ENCODE data around the gene PROM1.

DNA sequence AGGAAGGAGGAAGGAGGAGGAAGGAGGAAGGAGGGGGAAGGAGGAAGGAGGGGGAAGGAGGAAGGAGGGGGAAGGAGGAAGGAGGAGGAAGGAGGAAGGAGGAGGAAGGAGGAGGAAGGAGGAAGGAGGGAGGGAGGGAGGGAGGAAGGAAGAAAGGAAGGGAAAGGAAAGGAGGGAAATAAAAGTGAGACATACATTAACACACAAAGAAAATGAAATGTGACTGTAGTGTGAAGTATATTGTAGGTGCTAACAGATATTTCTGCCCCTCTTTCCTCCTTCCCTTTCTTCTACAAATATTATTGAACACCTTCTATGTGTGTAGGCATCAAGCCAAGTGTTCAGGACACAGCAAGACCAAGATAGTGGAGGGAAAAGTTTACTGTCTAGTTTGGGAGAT, 26.4 kb upstream of the PROM1 start:
- TF ChIP-seq, protein P1, sequence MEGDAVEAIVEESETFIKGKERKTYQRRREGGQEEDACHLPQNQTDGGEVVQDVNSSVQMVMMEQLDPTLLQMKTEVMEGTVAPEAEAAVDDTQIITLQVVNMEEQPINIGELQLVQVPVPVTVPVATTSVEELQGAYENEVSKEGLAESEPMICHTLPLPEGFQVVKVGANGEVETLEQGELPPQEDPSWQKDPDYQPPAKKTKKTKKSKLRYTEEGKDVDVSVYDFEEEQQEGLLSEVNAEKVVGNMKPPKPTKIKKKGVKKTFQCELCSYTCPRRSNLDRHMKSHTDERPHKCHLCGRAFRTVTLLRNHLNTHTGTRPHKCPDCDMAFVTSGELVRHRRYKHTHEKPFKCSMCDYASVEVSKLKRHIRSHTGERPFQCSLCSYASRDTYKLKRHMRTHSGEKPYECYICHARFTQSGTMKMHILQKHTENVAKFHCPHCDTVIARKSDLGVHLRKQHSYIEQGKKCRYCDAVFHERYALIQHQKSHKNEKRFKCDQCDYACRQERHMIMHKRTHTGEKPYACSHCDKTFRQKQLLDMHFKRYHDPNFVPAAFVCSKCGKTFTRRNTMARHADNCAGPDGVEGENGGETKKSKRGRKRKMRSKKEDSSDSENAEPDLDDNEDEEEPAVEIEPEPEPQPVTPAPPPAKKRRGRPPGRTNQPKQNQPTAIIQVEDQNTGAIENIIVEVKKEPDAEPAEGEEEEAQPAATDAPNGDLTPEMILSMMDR (IDR thresholded peaks at IDR 0.05), result no peak
- TF ChIP-seq POLR2A (IDR thresholded peaks at IDR 0.05), result no peak
